D721Med (cell line): ENCODE data around the gene ADNP.

Source experiments
- DNase-seq: peaks from one replicate; pipeline ENCODE4 v3.0.0; 2011; ENCODE audit warnings: low spot score; ENCODE audit not compliant: insufficient read length
- FAIRE-seq: peaks from 2 replicates; lab custom pipeline; 2011; peaks lifted over from hg19 to GRCh38; lab: Jason Lieb, UNC
- CTCF ChIP-seq: IDR thresholded peaks from 2 replicates; pipeline ENCODE4 v1.5.1; 2012; ENCODE audit warnings: mild to moderate bottlenecking, control low read depth; ENCODE audit not compliant: insufficient read depth; ENCODE audit errors: missing control alignments

The ADNP gene

GRCh38 chr20:50921803-50922501, 9.3 kb downstream of the ADNP start:
- TF ChIP-seq CTCF: no peak
- DNase-seq (no peak), FAIRE-seq (no peak)

GRCh38 chr20:50920997-50921396, 10.2 kb downstream of the ADNP start:
- FAIRE-seq: peak; percentile 90

GRCh38 chr20:50919567-50919966, 11.7 kb downstream of the ADNP start:
- TF ChIP-seq CTCF: no peak
- DNase-seq (no peak), FAIRE-seq (no peak)

More at GRCh38 chr20:50920997-50921396, 10.2 kb downstream of the ADNP start:
- TF ChIP-seq CTCF: no peak
- DNase-seq: no peak

- FAIRE-seq (no peak), DNase-seq (no peak)
- no peak for TF ChIP-seq CTCF
Observed at GRCh38 chr20:50918403-50918802, 12.8 kb downstream of the ADNP start.

- TF ChIP-seq CTCF: no peak
- DNase-seq: no peak
- FAIRE-seq: no peak
Observed at GRCh38 chr20:50916934-50917333, 14.3 kb downstream of the ADNP start.

GRCh38 chr20:50916257-50916656, 15.0 kb downstream of the ADNP start:
- no peak for TF ChIP-seq CTCF
- DNase-seq: no peak
- no peak for FAIRE-seq

GRCh38 chr20:50915424-50915823, 15.8 kb downstream of the ADNP start:
- TF ChIP-seq CTCF: no peak
- no peak for DNase-seq
- FAIRE-seq: no peak
